WTC11 (cell line): Measurements from ENCODE around the gene GRID2. TPM values are rescaled to one million over a fixed set of nuclear protein-coding genes. Genes with fewer than 3 reads are reported as not detected.

Experiments
- ATF1 ChIP-seq: sonication (generic); formaldehyde crosslinking; IDR thresholded peaks from 2 replicates; pipeline ENCODE4 v1.8.1; 2023; ENCODE audit warnings: mild to moderate bottlenecking, moderate library complexity, missing genetic modification reagents
- GRHL2 ChIP-seq: fragments of 250-450 bp; sonication (Bioruptor Pico); IDR thresholded peaks from 2 replicates; pipeline ENCODE4 v1.8.0; 2022; ENCODE audit warnings: mild to moderate bottlenecking, moderate library complexity; ENCODE audit not compliant: insufficient replicate concordance, severe bottlenecking
- HMGA2 ChIP-seq: fragments of 250-450 bp; sonication (Bioruptor Pico); IDR thresholded peaks from 2 replicates; pipeline ENCODE4 v1.4.0; 2021; ENCODE audit warnings: mild to moderate bottlenecking, moderate library complexity
- MYBL2 ChIP-seq: sonication (generic); formaldehyde crosslinking; IDR thresholded peaks from 2 replicates; pipeline ENCODE4 v1.8.1; 2023; ENCODE audit warnings: mild to moderate bottlenecking, moderate library complexity, missing genetic modification reagents
- NFATC4 ChIP-seq: fragments of 250-450 bp; sonication (Bioruptor Pico); IDR thresholded peaks from 2 replicates; pipeline ENCODE4 v1.9.0; 2021; ENCODE audit warnings: mild to moderate bottlenecking
- RELA ChIP-seq: sonication (generic); formaldehyde crosslinking; IDR thresholded peaks from 2 replicates; pipeline ENCODE4 v1.8.1; 2022; ENCODE audit warnings: missing genetic modification reagents, mild to moderate bottlenecking, borderline replicate concordance
- RORB ChIP-seq: fragments of 250-450 bp; sonication (Bioruptor Pico); IDR thresholded peaks from 2 replicates; pipeline ENCODE4 v1.9.0; 2021; ENCODE audit warnings: mild to moderate bottlenecking
- TCF7 ChIP-seq: sonication (generic); formaldehyde crosslinking; IDR thresholded peaks from 2 replicates; pipeline ENCODE4 v1.8.0; 2022; ENCODE audit warnings: mild to moderate bottlenecking, low read depth, missing genetic modification reagents, moderate library complexity
- TEAD4 ChIP-seq: sonication (generic); formaldehyde crosslinking; IDR thresholded peaks from 2 replicates; pipeline ENCODE4 v1.8.0; 2022; ENCODE audit warnings: mild to moderate bottlenecking, missing genetic modification reagents
- ZNF121 ChIP-seq: sonication (generic); formaldehyde crosslinking; IDR thresholded peaks from 2 replicates; pipeline ENCODE4 v1.8.0; 2023; ENCODE audit warnings: missing genetic modification reagents
- ZNF317 ChIP-seq: sonication (generic); formaldehyde crosslinking; IDR thresholded peaks from 2 replicates; pipeline ENCODE4 v1.8.1; 2023; ENCODE audit warnings: low read depth, mild to moderate bottlenecking, moderate library complexity, missing genetic modification reagents, borderline replicate concordance
- ZNF671 ChIP-seq: fragments of 250-450 bp; sonication (Bioruptor Pico); IDR thresholded peaks from 2 replicates; pipeline ENCODE4 v1.8.0; 2021; ENCODE audit warnings: mild to moderate bottlenecking
- total RNA-seq: library from RNA; stranded (reverse); gene quantifications from 3 replicates; pipeline ENCODE4 v1.2.3, GENCODE V29; 2021
- TF ChIP-seq, protein P1 (sequence below): sonication (generic); formaldehyde crosslinking; IDR thresholded peaks from 2 replicates; pipeline ENCODE4 v1.8.1; 2022; ENCODE audit warnings: missing genetic modification reagents, borderline replicate concordance
- TF ChIP-seq, protein P2 (sequence below): fragments of 250-450 bp; sonication (Bioruptor Pico); IDR thresholded peaks from 2 replicates; pipeline ENCODE4 v2.1.2; 2022; ENCODE audit warnings: mild to moderate bottlenecking, moderate library complexity
- TF ChIP-seq, protein P3 (sequence below): sonication (generic); formaldehyde crosslinking; IDR thresholded peaks from 2 replicates; pipeline ENCODE4 v1.8.1; 2022; ENCODE audit warnings: low read depth, missing genetic modification reagents, borderline replicate concordance
- TF ChIP-seq, protein P4 (sequence below): fragments of 250-450 bp; sonication (Bioruptor Pico); IDR thresholded peaks from 2 replicates; pipeline ENCODE4 v1.8.0; 2021; ENCODE audit warnings: mild to moderate bottlenecking
- TF ChIP-seq, protein P5 (sequence below): sonication (generic); formaldehyde crosslinking; conservative IDR thresholded peaks from 2 replicates; pipeline ENCODE4 v1.8.1; 2023; ENCODE audit warnings: mild to moderate bottlenecking, low read depth, missing genetic modification reagents, moderate library complexity
- TF ChIP-seq, protein P6 (sequence below): fragments of 250-450 bp; sonication (Bioruptor Pico); IDR thresholded peaks from 2 replicates; pipeline ENCODE4 v1.9.0; 2021; ENCODE audit warnings: mild to moderate bottlenecking
- TF ChIP-seq, protein P7 (sequence below): sonication (generic); formaldehyde crosslinking; IDR thresholded peaks from 2 replicates; pipeline ENCODE4 v1.8.0; 2023; ENCODE audit warnings: mild to moderate bottlenecking, missing genetic modification reagents
- TF ChIP-seq, protein P8 (sequence below): fragments of 200-600 bp; IDR thresholded peaks from 2 replicates; pipeline ENCODE4 v1.8.0; 2022; ENCODE audit warnings: antibody characterized with exemption
- TF ChIP-seq, protein P9 (sequence below): fragments of 250-450 bp; sonication (Bioruptor Pico); IDR thresholded peaks from 2 replicates; pipeline ENCODE4 v1.9.0; 2021; ENCODE audit warnings: mild to moderate bottlenecking

Gene GRID2
- total RNA-seq, 1 experiment from 2014 or later: 26.8 TPM

DNA sequence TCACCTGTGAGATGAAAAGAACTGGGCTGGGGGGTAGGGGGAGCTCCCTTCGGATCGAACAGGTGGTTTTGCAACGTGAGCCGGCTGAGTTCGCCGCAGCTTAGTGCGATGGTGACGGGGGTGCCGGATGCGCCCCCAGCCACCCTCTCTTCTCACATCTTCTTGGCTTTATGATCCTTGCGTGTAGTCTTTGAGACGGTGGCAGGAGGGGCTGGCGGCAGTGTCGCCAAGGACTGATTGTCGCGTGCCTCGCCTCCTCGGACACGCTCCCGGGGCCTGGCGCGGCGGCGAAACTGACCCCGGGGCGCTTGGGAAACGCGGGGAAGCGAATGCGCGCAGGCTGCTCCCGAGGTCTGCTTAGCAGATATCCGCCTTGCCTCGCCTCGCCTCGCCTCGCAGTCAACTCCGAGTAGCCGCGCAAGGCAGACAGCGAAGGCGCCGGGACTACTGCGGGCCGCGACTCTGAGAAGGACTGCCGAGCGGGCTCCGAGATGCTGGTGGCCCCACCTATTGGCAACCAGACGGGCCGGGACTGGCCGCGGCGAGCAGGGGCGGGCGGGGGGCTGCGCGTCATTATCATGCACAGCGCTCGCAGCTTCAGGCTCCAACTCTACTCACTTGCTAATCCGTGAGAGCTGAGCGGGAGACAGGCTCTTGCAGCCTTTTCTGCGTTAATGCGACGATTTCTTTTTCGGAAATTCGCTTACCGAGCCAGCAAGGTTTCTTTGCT is 1.5 kb downstream of the GRID2 start (continued):
- TF ChIP-seq, protein P1, sequence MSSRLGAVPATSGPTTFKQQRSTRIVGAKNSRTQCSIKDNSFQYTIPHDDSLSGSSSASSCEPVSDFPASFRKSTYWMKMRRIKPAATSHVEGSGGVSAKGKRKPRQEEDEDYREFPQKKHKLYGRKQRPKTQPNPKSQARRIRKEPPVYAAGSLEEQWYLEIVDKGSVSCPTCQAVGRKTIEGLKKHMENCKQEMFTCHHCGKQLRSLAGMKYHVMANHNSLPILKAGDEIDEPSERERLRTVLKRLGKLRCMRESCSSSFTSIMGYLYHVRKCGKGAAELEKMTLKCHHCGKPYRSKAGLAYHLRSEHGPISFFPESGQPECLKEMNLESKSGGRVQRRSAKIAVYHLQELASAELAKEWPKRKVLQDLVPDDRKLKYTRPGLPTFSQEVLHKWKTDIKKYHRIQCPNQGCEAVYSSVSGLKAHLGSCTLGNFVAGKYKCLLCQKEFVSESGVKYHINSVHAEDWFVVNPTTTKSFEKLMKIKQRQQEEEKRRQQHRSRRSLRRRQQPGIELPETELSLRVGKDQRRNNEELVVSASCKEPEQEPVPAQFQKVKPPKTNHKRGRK (CRISPR knock-in tag): no peak
- TF ChIP-seq NFATC4 (CRISPR knock-in tag) (no peak), TEAD4 (peak; percentile 85), MYBL2 (CRISPR knock-in tag) (peak; percentile 86), GRHL2 (CRISPR knock-in tag) (no peak), ATF1 (no peak), TCF7 (CRISPR knock-in tag) (peak; percentile 82; the same call in 1 of the 2 replicates), ZNF317 (no peak; the same call in 1 of the 2 replicates), RELA (CRISPR knock-in tag) (0 out of 2 replicates have a peak, but pooled peaks have one; percentile 66), ZNF671 (CRISPR knock-in tag) (no peak), ZNF121 (CRISPR knock-in tag) (peak; percentile 51; the same call in 1 of the 2 replicates), HMGA2 (CRISPR knock-in tag) (no peak), RORB (no peak)
- TF ChIP-seq, protein P2, sequence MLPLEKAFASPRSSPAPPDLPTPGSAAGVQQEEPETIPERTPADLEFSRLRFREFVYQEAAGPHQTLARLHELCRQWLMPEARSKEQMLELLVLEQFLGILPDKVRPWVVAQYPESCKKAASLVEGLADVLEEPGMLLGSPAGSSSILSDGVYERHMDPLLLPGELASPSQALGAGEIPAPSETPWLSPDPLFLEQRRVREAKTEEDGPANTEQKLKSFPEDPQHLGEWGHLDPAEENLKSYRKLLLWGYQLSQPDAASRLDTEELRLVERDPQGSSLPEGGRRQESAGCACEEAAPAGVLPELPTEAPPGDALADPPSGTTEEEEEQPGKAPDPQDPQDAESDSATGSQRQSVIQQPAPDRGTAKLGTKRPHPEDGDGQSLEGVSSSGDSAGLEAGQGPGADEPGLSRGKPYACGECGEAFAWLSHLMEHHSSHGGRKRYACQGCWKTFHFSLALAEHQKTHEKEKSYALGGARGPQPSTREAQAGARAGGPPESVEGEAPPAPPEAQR (CRISPR knock-in tag): no peak
- TF ChIP-seq, protein P3, sequence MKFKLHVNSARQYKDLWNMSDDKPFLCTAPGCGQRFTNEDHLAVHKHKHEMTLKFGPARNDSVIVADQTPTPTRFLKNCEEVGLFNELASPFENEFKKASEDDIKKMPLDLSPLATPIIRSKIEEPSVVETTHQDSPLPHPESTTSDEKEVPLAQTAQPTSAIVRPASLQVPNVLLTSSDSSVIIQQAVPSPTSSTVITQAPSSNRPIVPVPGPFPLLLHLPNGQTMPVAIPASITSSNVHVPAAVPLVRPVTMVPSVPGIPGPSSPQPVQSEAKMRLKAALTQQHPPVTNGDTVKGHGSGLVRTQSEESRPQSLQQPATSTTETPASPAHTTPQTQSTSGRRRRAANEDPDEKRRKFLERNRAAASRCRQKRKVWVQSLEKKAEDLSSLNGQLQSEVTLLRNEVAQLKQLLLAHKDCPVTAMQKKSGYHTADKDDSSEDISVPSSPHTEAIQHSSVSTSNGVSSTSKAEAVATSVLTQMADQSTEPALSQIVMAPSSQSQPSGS (CRISPR knock-in tag): no peak; the same call in 1 of the 2 replicates
- TF ChIP-seq, protein P4, sequence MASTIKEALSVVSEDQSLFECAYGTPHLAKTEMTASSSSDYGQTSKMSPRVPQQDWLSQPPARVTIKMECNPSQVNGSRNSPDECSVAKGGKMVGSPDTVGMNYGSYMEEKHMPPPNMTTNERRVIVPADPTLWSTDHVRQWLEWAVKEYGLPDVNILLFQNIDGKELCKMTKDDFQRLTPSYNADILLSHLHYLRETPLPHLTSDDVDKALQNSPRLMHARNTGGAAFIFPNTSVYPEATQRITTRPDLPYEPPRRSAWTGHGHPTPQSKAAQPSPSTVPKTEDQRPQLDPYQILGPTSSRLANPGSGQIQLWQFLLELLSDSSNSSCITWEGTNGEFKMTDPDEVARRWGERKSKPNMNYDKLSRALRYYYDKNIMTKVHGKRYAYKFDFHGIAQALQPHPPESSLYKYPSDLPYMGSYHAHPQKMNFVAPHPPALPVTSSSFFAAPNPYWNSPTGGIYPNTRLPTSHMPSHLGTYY (CRISPR knock-in tag): no peak
- TF ChIP-seq, protein P5, sequence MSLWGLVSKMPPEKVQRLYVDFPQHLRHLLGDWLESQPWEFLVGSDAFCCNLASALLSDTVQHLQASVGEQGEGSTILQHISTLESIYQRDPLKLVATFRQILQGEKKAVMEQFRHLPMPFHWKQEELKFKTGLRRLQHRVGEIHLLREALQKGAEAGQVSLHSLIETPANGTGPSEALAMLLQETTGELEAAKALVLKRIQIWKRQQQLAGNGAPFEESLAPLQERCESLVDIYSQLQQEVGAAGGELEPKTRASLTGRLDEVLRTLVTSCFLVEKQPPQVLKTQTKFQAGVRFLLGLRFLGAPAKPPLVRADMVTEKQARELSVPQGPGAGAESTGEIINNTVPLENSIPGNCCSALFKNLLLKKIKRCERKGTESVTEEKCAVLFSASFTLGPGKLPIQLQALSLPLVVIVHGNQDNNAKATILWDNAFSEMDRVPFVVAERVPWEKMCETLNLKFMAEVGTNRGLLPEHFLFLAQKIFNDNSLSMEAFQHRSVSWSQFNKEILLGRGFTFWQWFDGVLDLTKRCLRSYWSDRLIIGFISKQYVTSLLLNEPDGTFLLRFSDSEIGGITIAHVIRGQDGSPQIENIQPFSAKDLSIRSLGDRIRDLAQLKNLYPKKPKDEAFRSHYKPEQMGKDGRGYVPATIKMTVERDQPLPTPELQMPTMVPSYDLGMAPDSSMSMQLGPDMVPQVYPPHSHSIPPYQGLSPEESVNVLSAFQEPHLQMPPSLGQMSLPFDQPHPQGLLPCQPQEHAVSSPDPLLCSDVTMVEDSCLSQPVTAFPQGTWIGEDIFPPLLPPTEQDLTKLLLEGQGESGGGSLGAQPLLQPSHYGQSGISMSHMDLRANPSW (CRISPR knock-in tag): 0 out of 2 replicates have a peak, but pooled peaks have one; percentile 30
- TF ChIP-seq, protein P6, sequence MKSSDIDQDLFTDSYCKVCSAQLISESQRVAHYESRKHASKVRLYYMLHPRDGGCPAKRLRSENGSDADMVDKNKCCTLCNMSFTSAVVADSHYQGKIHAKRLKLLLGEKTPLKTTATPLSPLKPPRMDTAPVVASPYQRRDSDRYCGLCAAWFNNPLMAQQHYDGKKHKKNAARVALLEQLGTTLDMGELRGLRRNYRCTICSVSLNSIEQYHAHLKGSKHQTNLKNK (CRISPR knock-in tag): no peak
- TF ChIP-seq, protein P7, sequence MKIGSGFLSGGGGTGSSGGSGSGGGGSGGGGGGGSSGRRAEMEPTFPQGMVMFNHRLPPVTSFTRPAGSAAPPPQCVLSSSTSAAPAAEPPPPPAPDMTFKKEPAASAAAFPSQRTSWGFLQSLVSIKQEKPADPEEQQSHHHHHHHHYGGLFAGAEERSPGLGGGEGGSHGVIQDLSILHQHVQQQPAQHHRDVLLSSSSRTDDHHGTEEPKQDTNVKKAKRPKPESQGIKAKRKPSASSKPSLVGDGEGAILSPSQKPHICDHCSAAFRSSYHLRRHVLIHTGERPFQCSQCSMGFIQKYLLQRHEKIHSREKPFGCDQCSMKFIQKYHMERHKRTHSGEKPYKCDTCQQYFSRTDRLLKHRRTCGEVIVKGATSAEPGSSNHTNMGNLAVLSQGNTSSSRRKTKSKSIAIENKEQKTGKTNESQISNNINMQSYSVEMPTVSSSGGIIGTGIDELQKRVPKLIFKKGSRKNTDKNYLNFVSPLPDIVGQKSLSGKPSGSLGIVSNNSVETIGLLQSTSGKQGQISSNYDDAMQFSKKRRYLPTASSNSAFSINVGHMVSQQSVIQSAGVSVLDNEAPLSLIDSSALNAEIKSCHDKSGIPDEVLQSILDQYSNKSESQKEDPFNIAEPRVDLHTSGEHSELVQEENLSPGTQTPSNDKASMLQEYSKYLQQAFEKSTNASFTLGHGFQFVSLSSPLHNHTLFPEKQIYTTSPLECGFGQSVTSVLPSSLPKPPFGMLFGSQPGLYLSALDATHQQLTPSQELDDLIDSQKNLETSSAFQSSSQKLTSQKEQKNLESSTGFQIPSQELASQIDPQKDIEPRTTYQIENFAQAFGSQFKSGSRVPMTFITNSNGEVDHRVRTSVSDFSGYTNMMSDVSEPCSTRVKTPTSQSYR (CRISPR knock-in tag): peak; percentile 77
- TF ChIP-seq, protein P8, sequence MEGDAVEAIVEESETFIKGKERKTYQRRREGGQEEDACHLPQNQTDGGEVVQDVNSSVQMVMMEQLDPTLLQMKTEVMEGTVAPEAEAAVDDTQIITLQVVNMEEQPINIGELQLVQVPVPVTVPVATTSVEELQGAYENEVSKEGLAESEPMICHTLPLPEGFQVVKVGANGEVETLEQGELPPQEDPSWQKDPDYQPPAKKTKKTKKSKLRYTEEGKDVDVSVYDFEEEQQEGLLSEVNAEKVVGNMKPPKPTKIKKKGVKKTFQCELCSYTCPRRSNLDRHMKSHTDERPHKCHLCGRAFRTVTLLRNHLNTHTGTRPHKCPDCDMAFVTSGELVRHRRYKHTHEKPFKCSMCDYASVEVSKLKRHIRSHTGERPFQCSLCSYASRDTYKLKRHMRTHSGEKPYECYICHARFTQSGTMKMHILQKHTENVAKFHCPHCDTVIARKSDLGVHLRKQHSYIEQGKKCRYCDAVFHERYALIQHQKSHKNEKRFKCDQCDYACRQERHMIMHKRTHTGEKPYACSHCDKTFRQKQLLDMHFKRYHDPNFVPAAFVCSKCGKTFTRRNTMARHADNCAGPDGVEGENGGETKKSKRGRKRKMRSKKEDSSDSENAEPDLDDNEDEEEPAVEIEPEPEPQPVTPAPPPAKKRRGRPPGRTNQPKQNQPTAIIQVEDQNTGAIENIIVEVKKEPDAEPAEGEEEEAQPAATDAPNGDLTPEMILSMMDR: no peak
- TF ChIP-seq, protein P9, sequence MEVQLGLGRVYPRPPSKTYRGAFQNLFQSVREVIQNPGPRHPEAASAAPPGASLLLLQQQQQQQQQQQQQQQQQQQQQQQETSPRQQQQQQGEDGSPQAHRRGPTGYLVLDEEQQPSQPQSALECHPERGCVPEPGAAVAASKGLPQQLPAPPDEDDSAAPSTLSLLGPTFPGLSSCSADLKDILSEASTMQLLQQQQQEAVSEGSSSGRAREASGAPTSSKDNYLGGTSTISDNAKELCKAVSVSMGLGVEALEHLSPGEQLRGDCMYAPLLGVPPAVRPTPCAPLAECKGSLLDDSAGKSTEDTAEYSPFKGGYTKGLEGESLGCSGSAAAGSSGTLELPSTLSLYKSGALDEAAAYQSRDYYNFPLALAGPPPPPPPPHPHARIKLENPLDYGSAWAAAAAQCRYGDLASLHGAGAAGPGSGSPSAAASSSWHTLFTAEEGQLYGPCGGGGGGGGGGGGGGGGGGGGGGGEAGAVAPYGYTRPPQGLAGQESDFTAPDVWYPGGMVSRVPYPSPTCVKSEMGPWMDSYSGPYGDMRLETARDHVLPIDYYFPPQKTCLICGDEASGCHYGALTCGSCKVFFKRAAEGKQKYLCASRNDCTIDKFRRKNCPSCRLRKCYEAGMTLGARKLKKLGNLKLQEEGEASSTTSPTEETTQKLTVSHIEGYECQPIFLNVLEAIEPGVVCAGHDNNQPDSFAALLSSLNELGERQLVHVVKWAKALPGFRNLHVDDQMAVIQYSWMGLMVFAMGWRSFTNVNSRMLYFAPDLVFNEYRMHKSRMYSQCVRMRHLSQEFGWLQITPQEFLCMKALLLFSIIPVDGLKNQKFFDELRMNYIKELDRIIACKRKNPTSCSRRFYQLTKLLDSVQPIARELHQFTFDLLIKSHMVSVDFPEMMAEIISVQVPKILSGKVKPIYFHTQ (CRISPR knock-in tag): no peak
